NK-92 (cell line): ENCODE results near the gene ETV2.
"Not testable (repeated sequence)": the region's sequence is repeated elsewhere in the genome, so short reads cannot be mapped to it uniquely, and the experiment has no call there.

Source experiments
- DNase-seq: peaks from one replicate; lab custom pipeline; 2025; ENCODE audit not compliant: unreplicated experiment; lab: John Stamatoyannopoulos, UW

Gene ETV2

GRCh38 chr19:35641515-35642151 lies at the start of gene ETV2:
TSS of gene ETV2 (plus strand) at chr19:35641745. CDS start at chr19:35642461, 716 bp downstream.
- no peak for DNase-seq

DNA sequence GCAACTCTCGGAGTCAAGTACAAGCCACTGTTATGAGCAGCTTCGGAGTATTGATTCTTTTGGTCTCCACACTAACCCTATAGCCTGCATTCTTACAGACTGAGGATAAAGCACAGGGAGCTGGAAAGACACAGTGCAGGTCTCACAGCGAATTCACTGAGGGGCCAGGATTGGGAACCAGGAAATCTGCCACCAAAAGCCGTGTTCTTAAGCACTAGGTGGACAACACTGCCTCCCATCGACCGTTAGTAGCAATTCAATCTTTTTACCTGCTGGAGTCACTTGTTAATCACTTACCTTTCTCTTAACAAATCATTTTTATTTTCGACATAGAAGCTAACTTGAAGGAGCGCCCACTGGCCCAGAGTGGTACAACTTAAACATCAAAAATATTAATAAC lies 49.3 kb upstream of the ETV2 start:
- no peak for DNase-seq

- not testable (repeated sequence) for DNase-seq
Observed at GRCh38 chr19:35595026-35595425, 46.5 kb upstream of the ETV2 start.

DNA sequence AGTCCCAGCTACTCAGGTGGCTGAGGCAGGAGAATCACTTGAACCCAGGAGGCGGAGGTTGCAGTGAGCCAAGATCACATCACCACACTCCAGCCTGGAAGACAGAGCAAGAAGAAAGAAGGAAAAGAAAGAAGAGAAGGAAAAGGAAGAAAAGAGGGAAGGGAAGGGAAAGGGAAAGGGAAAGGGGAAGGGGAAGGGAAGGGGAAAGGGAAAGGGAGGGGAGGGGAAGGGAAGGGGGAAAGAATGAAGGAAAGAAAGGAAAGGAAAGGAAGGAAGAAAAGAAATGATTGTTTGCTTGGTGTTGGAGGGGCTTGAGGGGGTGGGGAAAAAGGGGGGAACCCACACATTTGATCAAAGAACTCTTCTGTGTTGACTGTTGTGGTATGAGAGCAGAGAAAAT lies 45.6 kb upstream of the ETV2 start:
- no peak for DNase-seq

DNA sequence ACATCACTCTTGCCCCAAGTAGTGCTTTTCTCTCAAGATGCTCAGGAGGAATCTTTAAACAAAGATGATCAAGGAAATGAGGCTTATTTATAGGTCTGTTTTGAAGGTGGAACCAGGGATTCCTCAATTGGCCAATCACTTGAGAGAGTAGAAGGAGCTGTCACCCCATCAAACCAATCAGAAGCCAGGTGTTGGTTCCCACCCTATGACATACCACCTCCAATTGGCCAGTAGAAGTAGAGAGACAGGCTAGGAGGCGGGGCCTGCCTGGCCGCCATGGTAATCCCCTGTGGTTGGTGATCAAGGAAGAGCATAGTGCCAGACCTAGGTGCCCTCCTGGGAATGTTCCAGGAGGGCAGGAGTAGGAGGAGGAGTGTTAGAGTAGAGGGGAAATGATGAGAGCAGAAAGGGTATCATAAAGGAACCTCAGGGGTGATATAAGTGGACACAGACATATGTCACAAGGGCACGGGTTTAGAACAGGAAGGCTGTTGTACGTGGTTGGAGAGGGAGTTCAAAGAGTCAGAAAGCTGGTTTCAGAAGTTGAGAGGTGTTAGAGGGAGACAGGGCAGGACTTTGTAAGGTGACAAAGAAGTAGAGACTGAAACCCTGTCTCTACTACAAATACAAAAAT lies 45.1 kb upstream of the ETV2 start:
- DNase-seq = no peak

DNA sequence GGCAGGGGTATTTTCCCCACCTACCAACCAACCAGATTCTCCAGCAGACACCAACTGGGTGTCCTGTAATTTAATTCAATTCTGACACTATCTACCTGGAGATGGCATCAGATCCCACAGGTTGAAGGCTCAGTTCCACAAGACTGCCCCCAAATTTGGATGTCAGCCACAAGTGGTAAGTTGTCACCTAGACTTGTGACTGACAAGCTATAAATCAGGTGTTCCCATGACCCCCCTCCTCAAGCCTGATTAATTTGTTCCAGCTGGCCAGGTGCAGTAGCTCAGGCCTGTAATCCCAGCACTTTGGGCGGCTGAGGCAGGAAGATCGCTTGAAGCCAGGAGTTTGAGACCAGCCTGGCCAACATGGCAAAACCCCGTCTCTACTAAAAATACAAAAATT lies 39.6 kb upstream of the ETV2 start:
- DNase-seq = no peak

DNA sequence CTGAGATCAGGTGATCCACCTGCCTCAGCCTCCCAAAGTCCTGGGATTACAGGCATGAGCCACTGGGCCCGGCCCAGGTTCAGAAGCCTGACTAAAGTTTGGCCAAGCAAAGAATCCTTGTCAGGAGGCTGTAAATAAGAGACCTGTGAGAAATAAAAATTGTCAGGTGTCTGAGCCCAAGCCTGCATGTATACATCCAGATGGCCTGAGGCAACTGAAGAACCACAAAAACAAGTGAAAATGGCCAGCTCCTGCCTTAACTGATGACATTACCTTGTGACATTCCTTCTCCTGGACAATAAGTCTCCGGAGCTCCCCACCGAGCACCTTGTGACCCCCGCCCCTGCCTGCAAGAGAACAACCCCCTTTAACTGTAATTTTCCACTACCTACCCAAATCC lies 37.1 kb upstream of the ETV2 start:
- not testable (repeated sequence) for DNase-seq

DNA sequence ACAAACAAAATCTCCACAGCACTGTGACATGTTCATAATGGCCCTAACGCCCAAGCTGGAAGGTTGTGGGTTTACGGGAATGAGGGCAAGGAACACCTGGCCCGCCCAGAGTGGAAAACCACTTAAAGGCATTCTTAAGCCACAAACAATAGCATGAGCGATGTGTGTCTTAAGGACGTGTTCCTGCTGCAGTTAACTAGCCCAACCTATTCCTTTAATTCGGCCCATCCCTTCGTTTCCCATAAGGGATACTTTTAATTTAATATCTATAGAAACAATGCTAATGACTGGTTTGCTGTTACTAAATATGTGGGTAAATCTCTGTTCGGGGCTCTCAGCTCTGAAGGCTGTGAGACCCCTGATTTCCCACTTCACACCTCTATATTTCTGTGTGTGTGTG lies 34.4 kb upstream of the ETV2 start:
- not testable (repeated sequence) for DNase-seq

DNA sequence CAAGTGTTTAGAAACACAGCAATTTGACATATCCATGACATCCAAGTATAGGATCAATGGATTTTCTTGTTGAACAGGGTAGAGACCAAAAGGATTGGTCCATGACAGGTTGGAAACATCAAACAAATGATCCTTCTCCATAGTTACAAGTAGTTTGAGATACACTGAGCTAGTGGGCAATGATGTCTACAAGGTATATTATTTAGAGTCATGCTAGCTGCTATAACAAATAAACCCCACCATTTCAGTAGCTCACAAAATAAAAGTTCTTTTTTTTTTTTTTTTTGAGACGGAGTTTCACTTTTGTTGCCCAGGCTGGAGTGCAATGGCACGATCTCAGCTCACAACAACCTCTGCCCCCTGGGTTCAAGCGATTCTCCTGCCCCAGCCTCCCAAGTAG lies 33.9 kb upstream of the ETV2 start:
- DNase-seq = no peak

DNA sequence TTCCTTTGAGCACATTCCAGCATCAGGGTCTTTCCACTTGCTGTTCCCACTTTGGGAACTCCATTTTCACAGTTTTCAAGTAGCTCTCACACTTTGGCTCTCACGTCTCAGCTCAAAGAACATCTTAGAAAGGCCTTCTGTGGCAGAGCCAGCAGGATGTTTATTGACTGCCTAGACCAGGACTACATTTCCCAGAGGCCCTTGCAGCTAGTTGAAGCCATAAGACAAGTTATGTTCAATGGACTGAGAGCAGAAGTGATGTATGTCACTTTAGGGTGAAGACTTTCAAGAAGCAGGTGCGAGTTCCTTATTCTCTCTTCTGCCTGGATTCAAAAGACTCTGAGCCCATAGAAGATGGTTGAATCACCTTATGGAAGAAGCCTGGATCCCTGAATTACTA lies 33.3 kb upstream of the ETV2 start:
- no peak for DNase-seq

DNA sequence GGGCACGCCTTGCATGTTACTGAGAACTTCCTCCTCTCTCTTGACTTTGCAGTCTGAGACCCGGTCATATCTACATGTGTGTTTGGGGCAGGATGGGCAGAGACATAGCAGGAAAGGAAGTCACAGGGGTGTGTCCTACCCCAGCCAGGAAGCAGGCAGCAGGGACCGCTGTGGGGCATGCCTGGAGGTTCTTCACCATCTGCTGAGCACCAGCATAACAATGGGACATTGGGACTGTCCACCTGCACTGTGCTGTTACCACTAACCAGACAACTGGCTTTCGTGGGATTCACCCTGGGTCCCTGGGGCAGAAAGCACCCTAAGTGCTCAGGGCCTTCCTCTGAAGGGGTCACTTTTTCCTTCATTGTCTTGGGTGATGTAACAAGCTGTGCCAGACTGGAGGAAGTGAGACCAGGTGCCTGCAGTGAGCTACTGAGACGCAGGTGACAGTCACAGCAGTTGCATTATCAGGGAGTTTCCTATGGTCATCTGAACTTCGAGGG lies 31.6 kb upstream of the ETV2 start:
- no peak for DNase-seq

- DNase-seq = no peak
Observed at GRCh38 chr19:35612224-35612558, 29.4 kb upstream of the ETV2 start.

- DNase-seq = peak; percentile 63
Observed at GRCh38 chr19:35612559-35613321, 28.8 kb upstream of the ETV2 start, which contains the start of gene HAUS5. TSS of gene HAUS5 (plus strand) at chr19:35612735. CDS start at chr19:35612795, 60 bp downstream.

DNA sequence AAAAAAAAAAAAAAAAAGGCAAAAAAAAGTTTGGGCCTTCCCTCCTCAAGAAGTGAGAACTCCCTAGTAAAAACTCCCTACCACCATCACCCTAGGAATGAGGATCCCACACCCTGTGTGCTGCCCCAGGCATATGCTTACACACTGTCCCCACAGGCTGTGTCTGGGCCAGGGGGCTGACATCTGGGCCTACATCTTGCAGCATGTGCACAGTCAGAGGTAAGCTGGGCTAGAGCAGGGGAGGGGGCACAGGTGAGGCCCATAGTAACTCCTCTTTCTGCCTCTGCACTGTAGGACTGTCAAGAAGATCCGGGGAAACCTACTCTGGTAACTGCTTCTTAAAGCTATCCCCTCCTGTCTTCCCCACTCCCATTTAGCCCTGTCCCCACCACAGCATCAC lies 28.0 kb upstream of the ETV2 start:
- DNase-seq = no peak

- no peak for DNase-seq
Observed at GRCh38 chr19:35615036-35615435, 26.5 kb upstream of the ETV2 start.

DNA sequence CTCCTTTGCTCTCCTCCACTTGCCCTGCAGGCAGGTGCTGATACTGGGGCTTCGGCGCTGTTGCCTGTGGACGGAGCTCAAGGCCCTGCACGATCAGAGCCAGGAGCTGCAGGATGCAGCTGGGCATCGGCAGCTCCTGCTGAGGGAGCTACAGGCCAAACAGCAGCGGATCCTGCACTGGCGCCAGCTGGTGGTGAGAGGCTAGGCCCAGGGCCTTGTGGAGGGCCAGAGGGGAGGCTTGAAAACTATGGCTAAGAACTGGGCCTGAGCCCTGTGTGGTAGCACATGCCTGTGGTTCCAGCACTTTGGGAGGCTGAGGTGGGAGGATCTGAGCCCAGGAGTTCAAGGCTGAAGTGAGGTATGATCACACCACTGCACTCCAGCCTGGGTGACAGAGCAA lies 22.7 kb upstream of the ETV2 start:
- no peak for DNase-seq

DNA sequence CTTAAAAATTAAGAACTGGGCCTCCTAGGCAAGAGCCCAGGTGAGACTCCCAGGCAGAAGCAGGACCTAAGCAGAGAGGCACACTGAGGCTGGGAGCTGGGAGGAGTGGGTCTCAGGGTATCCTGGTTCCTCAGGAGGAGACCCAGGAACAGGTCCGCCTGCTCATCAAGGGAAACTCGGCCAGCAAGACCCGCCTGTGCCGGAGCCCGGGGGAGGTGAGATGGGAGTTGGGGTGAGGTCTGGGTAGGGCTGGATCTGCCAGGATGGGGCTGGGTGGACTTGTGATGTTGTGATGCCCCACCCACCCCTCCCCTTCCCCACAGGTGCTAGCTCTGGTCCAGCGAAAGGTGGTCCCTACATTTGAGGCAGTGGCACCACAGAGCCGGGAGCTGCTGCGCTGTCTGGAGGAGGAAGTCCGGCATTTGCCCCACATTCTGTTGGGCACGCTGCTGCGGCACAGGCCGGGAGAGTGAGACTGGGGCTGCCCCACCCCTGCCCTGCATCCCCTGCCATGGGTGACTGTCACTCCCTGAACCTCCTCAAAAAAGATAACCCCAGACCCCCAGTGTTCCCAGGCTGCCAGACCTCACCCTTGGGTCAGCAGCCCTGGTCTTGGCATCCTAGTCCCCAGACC lies 22.1 kb upstream of the ETV2 start:
- DNase-seq = no peak

DNA sequence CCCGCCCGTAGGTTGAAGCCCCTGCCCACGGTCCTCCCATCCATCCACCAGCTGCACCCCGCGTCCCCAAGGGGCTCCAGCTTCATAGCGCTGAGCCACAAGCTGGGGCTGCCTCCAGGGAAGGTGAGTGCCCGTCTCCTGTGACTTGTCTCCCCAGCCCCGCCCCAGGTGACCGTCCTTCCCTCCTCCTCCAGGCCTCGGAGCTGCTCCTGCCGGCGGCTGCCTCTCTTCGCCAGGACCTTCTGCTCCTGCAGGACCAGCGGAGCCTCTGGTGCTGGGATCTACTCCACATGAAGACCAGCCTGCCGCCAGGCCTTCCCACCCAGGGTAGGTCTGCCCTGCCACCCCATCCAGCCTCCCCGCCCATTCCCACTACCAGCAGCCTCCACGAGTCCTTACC lies 21.5 kb upstream of the ETV2 start:
- no peak for DNase-seq

DNA sequence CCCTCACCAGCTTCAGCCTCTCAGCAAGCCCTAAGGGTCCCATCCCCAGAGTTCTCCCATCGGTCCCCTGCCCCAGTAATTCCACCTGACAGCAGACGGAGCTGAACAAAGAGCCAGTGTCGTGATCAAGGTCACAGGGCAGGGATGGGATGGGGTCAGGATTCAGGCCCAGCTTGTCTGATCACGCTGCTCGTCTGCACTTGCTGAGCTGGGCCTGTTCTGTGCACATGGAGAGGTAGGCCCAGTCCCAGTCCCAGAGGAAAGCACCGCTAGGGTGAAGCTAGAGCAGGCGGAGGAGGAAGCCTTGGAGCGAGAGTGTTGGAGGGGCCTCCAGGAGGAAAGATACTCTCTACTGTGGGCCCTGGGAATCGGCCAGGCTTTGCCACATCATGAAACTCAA lies 19.8 kb upstream of the ETV2 start:
- DNase-seq = no peak

GRCh38 chr19:35622750-35623149 lies 18.8 kb upstream of the ETV2 start:
- DNase-seq = no peak

DNA sequence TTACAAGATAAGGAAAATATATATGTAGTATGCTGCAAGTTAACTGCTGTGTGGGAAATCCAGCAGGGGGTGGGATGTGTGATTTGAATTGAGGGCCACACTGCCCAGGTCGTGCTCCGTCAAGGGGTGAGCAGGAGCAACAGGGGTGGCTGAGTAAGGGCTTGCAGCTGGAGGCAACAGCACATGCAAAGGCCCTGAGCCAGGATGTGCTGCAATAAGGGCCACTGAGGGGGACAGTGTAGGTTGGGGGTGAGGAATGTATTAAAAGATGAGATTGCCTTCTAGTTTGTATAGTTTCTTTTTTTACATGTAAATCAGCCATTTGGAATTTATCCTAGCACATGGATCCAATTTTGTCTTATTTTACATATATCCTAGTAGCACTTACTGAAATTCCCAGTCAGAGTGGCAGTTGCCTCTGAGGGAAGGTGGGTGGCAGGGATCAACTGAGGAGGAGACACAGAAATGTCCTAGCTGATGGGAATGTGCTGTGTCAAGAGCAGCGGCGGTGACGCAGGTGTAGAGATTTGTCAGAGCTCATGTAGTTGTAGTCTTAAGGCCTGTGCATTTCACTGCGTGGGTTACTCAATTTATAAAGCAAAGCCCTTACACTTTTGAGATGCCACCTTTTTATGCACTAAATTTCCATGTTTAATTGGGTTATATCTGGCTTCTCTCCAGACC lies 18.1 kb upstream of the ETV2 start:
- DNase-seq = no peak
